Natural killer cell treated with Interleukin-12 subunit alpha and Interleukin-12 subunit beta and Interleukin-15 and Interleukin-18, amount 100 ng/mL, for 72 hours (primary cell): ENCODE measurements around the gene NR6A1. TPM values are rescaled to one million over a fixed set of nuclear protein-coding genes. Genes with fewer than 3 reads are reported as not detected.

Source experiments
- ATAC-seq, 2 donors: fragments of 150-1000 bp; cut with Tn5 transposase in 1 of 2; sonication (Bioruptor Pico), chemical (Tn5 transposase) in 1 of 2; 2 replicates each; pipeline ENCODE4 v1.10.0; 2021
- DNase-seq: peaks from one replicate; pipeline ENCODE4 v3.0.0; 2022; ENCODE audit warnings: low spot score
- H3K27ac Mint-ChIP-seq, 2 donors: 1 replicate in 1 of 2; 2 replicates in 1 of 2; pipeline ENCODE4 v1.8.0; 2022; ENCODE audit warnings: mixed read lengths in 2 of 2, mild to moderate bottlenecking in 1 of 2, moderate library complexity in 1 of 2
- H3K27me3 Mint-ChIP-seq, 2 donors: 1 replicate in 1 of 2; 2 replicates in 1 of 2; pipeline ENCODE4 v1.8.0; 2022; ENCODE audit warnings: mixed read lengths in 2 of 2
- H3K36me3 Mint-ChIP-seq: one replicate; pipeline ENCODE4 v1.8.0; 2022; ENCODE audit warnings: mixed read lengths
- H3K4me1 Mint-ChIP-seq, 2 donors: 1 replicate in 1 of 2; 2 replicates in 1 of 2; pipeline ENCODE4 v1.8.0; 2022; ENCODE audit warnings: low read depth in 2 of 2, mixed read lengths in 2 of 2, mild to moderate bottlenecking in 1 of 2
- H3K4me3 Mint-ChIP-seq: one replicate; pipeline ENCODE4 v1.8.0; 2022; ENCODE audit warnings: mixed read lengths
- H3K9me3 Mint-ChIP-seq: 2 replicates; pipeline ENCODE4 v1.8.0; 2022; ENCODE audit warnings: mixed read lengths
- total RNA-seq, 2 donors: library from RNA; stranded (reverse); gene quantifications; one replicate each; pipeline ENCODE4 v1.2.3, GENCODE V29; 2022

NR6A1 gene
- total RNA-seq, 2 donors from 2014 or later: 2.0 to 3.8 TPM

- H3K27ac Mint-ChIP-seq: no peak overlapping the region
- H3K4me3 Mint-ChIP-seq: no peak overlapping the region
- H3K4me1 Mint-ChIP-seq: peaks cover 7 to 10% of the 10 kb centered on the region in 2 donors
- H3K27me3 Mint-ChIP-seq: peaks cover 0 to 3% of the 10 kb centered on the region in 2 donors
- DNase-seq: no peak
- no peak for ATAC-seq
- no peaks in the 10 kb centered on the region for H3K9me3 Mint-ChIP-seq
- no peaks in the 10 kb centered on the region for H3K36me3 Mint-ChIP-seq
Observed at GRCh38 chr9:124491049-124491975, 279.8 kb downstream of the NR6A1 start.

GRCh38 chr9:124490004-124490403, 281.1 kb downstream of the NR6A1 start:
- Mint-ChIP-seq H3K36me3 (no peaks in the 10 kb centered on the region), H3K27me3 (peaks cover 0 to 3% of the 10 kb centered on the region in 2 donors), H3K4me1 (no peaks in the 10 kb centered on the region), H3K27ac (no peak overlapping the region), H3K9me3 (no peaks in the 10 kb centered on the region), H3K4me3 (no peak overlapping the region)
- ATAC-seq: no peak
- no peak for DNase-seq

- Mint-ChIP-seq H3K36me3 (no peaks in the 10 kb centered on the region), H3K27me3 (peaks cover 0 to 3% of the 10 kb centered on the region in 2 donors)
Observed at GRCh38 chr9:124489222-124489621, 281.9 kb downstream of the NR6A1 start.

GRCh38 chr9:124488641-124489210, 282.4 kb downstream of the NR6A1 start:
- ATAC-seq: no peak
- Mint-ChIP-seq H3K27ac (no peak overlapping the region), H3K27me3 (peaks cover 0 to 3% of the 10 kb centered on the region in 2 donors), H3K9me3 (no peaks in the 10 kb centered on the region), H3K4me1 (no peaks in the 10 kb centered on the region), H3K4me3 (no peak overlapping the region), H3K36me3 (no peaks in the 10 kb centered on the region)
- DNase-seq: no peak

More at GRCh38 chr9:124489222-124489621, 281.9 kb downstream of the NR6A1 start:
- ATAC-seq: no peak
- Mint-ChIP-seq H3K4me1 (no peaks in the 10 kb centered on the region), H3K9me3 (no peaks in the 10 kb centered on the region), H3K27ac (no peak overlapping the region), H3K4me3 (no peak overlapping the region)
- no peak for DNase-seq

- Mint-ChIP-seq H3K36me3 (no peaks in the 10 kb centered on the region), H3K27me3 (peaks cover 0 to 3% of the 10 kb centered on the region in 2 donors), H3K9me3 (peaks cover 3% of the 10 kb centered on the region), H3K4me3 (no peak overlapping the region), H3K27ac (no peak overlapping the region), H3K4me1 (no peaks in the 10 kb centered on the region)
- DNase-seq: no peak
- no peak for ATAC-seq
Observed at GRCh38 chr9:124487260-124488182, 283.6 kb downstream of the NR6A1 start.

GRCh38 chr9:124486778-124487259, 284.3 kb downstream of the NR6A1 start:
- Mint-ChIP-seq H3K27ac (no peak overlapping the region), H3K4me3 (no peak overlapping the region), H3K4me1 (no peaks in the 10 kb centered on the region), H3K36me3 (no peaks in the 10 kb centered on the region), H3K9me3 (peaks cover 3% of the 10 kb centered on the region), H3K27me3 (peaks cover 0 to 3% of the 10 kb centered on the region in 2 donors)
- DNase-seq (no peak), ATAC-seq (no peak)

GRCh38 chr9:124485936-124486335, 285.2 kb downstream of the NR6A1 start:
- Mint-ChIP-seq H3K4me3 (no peak overlapping the region), H3K9me3 (peaks cover 3% of the 10 kb centered on the region), H3K27ac (no peak overlapping the region), H3K36me3 (no peaks in the 10 kb centered on the region), H3K27me3 (peaks cover 0 to 3% of the 10 kb centered on the region in 2 donors), H3K4me1 (no peaks in the 10 kb centered on the region)
- ATAC-seq (no peak), DNase-seq (no peak)

GRCh38 chr9:124485201-124485600, 285.9 kb downstream of the NR6A1 start:
- H3K27ac Mint-ChIP-seq: no peak overlapping the region
- H3K4me1 Mint-ChIP-seq: no peaks in the 10 kb centered on the region
- no peak overlapping the region for H3K4me3 Mint-ChIP-seq
- no peaks in the 10 kb centered on the region for H3K36me3 Mint-ChIP-seq
- DNase-seq: no peak
- peaks cover 2 to 3% of the 10 kb centered on the region in 2 donors for H3K27me3 Mint-ChIP-seq
- peaks cover 3% of the 10 kb centered on the region for H3K9me3 Mint-ChIP-seq
- no peak for ATAC-seq

GRCh38 chr9:124483481-124483880, 287.6 kb downstream of the NR6A1 start:
- Mint-ChIP-seq H3K4me3 (no peak overlapping the region), H3K27me3 (peaks cover 4 to 7% of the 10 kb centered on the region in 2 donors), H3K27ac (no peak overlapping the region), H3K4me1 (no peaks in the 10 kb centered on the region), H3K36me3 (no peaks in the 10 kb centered on the region), H3K9me3 (peaks cover 3% of the 10 kb centered on the region)
- ATAC-seq: no peak
- DNase-seq: no peak

- DNase-seq (no peak), ATAC-seq (no peak)
- Mint-ChIP-seq H3K36me3 (no peaks in the 10 kb centered on the region), H3K27me3 (peaks cover 7% of the 10 kb centered on the region in 2 donors), H3K9me3 (peaks cover 3% of the 10 kb centered on the region), H3K27ac (no peak overlapping the region), H3K4me3 (no peak overlapping the region), H3K4me1 (no peaks in the 10 kb centered on the region)
Observed at GRCh38 chr9:124482431-124483031, 288.6 kb downstream of the NR6A1 start.

GRCh38 chr9:124481115-124481514, 290.0 kb downstream of the NR6A1 start:
- DNase-seq (no peak), ATAC-seq (no peak)
- Mint-ChIP-seq H3K4me3 (no peak overlapping the region), H3K9me3 (peaks cover 3% of the 10 kb centered on the region), H3K4me1 (no peaks in the 10 kb centered on the region), H3K36me3 (no peaks in the 10 kb centered on the region), H3K27me3 (peaks cover 7% of the 10 kb centered on the region in 2 donors), H3K27ac (no peak overlapping the region)

GRCh38 chr9:124480621-124480981, 290.5 kb downstream of the NR6A1 start:
- Mint-ChIP-seq H3K36me3 (no peaks in the 10 kb centered on the region), H3K9me3 (peaks cover 3% of the 10 kb centered on the region), H3K27me3 (peaks cover 7% of the 10 kb centered on the region in 2 donors), H3K4me3 (no peak overlapping the region), H3K4me1 (no peaks in the 10 kb centered on the region), H3K27ac (no peak overlapping the region)
- DNase-seq (no peak), ATAC-seq (no peak)

- H3K36me3 Mint-ChIP-seq: no peaks in the 10 kb centered on the region
Observed at GRCh38 chr9:124479947-124480620, 291.0 kb downstream of the NR6A1 start.

More at GRCh38 chr9:124479947-124480620, 291.0 kb downstream of the NR6A1 start:
- DNase-seq: no peak
- H3K27ac Mint-ChIP-seq: no peak overlapping the region
- no peaks in the 10 kb centered on the region for H3K4me1 Mint-ChIP-seq
- H3K4me3 Mint-ChIP-seq: no peak overlapping the region
- peaks cover 3% of the 10 kb centered on the region for H3K9me3 Mint-ChIP-seq
- ATAC-seq: no peak
- H3K27me3 Mint-ChIP-seq: peaks cover 7% of the 10 kb centered on the region in 2 donors
